Mononuclear cell (primary cell): ENCODE results near the gene SLC1A4. TPM values are rescaled to one million over a fixed set of nuclear protein-coding genes. Genes with fewer than 3 reads are reported as not detected.
A peak's percentile ranks its signal among the peaks of the same experiment; 100 is the strongest.

Source experiments
- H3K27me3 ChIP-seq: 2 replicates; pipeline ENCODE4 v1.6.0; 2011; ENCODE audit warnings: low read length, control low read depth; ENCODE audit not compliant: insufficient read depth
- H3K4me1 ChIP-seq: 2 replicates; pipeline ENCODE4 v1.5.1; 2011; ENCODE audit warnings: mild to moderate bottlenecking, low read length, control low read depth; ENCODE audit not compliant: insufficient read depth
- H3K4me3 ChIP-seq: 2 replicates; pipeline ENCODE4 v1.5.1; 2011; ENCODE audit warnings: mild to moderate bottlenecking, low read length, moderate library complexity
- H3K9me3 ChIP-seq: 2 replicates; pipeline ENCODE4 v1.5.1; 2011; ENCODE audit warnings: low read depth, mild to moderate bottlenecking, control low read depth, low read length
- total RNA-seq: library from RNA; depleted of rRNA; stranded (reverse); fragments of >200 nt; gene quantifications from one replicate; pipeline ENCODE4 v1.2.3, GENCODE V29; 2012

SLC1A4 gene
- total RNA-seq, 1 donor, result 3.6 TPM

GRCh38 chr2:64978514-64979268 lies 10.5 kb upstream of the SLC1A4 start:
- peaks cover 3% of the 10 kb centered on the region for H3K4me1 ChIP-seq
- no peaks in the 10 kb centered on the region for H3K27me3 ChIP-seq
- no peaks in the 10 kb centered on the region for H3K9me3 ChIP-seq
- no peak overlapping the region for H3K4me3 ChIP-seq

DNA sequence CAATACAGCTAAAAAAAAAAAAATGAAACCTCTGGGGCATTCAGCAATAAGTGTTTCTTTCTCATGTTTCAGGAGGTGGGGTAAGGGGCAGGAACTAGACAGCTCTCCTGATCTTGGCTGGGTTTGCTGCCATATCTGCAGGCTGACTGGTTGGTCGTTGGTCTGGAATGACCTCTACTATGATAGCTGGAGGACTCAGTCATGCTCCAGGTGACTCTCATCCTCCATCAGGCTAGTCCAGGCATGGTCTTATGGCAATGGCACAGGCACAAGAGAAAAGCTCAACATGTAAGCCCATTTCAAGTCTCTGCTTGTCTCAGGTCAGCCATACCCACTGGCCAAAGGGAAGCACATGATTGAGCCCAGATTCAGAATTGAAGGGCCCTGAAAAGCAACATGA lies 9.5 kb upstream of the SLC1A4 start:
- no peaks in the 10 kb centered on the region for H3K9me3 ChIP-seq
- H3K27me3 ChIP-seq, result no peaks in the 10 kb centered on the region
- H3K4me3 ChIP-seq, result no peak overlapping the region
- peaks cover 3% of the 10 kb centered on the region for H3K4me1 ChIP-seq

DNA sequence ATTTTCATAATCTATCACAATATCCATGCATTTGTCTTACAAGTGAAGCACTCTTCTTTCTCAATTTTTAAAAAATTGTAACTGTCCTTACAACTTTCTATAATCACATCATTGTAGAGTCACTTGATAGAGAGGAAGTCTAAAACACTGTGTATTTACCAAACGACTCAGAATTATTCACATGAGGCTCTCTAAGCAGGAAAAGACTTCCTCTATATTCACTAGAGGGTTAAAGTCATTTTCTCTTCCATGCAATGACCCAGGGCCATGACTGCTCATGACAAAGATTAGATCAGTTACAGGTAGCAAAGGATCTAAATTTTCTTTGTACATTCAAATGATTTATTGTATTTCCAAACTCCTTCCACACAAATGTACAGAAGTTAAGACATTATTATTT lies 9.0 kb upstream of the SLC1A4 start:
- Histone ChIP-seq H3K9me3 (no peaks in the 10 kb centered on the region), H3K4me3 (no peak overlapping the region), H3K4me1 (peaks cover 3% of the 10 kb centered on the region), H3K27me3 (no peaks in the 10 kb centered on the region)

DNA sequence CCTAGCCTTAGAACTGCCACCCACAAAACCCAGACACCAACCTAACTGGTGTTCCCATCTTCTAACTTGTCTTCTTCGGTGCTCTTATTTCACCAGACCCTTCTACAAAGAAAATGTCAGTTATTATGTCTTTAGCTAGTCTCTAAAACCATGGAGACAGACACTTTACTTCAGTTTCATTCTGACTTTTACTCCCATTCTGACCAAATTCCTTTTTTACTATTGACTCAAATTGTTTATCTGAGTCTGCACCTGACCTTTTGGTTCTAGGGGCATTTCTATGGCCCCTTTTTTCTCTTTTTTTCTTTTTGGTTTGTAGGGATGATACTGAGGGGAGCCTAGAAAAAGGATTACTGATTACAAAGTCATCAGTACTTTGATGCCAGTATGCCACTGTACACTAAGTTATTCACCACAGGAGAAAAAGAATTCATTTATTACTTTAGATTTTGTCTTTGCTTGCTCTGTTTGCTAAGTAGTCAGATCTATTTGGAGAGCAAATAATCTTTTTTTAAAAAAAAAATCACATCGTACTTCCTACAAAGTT lies 6.8 kb upstream of the SLC1A4 start:
- H3K4me3 ChIP-seq, result no peak overlapping the region
- no peaks in the 10 kb centered on the region for H3K27me3 ChIP-seq
- H3K9me3 ChIP-seq, result no peaks in the 10 kb centered on the region
- H3K4me1 ChIP-seq, result peaks cover 7% of the 10 kb centered on the region

GRCh38 chr2:64982932-64983331 lies 6.3 kb upstream of the SLC1A4 start:
- peaks cover 11% of the 10 kb centered on the region for H3K4me1 ChIP-seq

GRCh38 chr2:64985447-64985846 lies 3.8 kb upstream of the SLC1A4 start:
- Histone ChIP-seq H3K4me3 (no peak overlapping the region), H3K9me3 (no peaks in the 10 kb centered on the region), H3K27me3 (no peaks in the 10 kb centered on the region), H3K4me1 (peaks cover 16% of the 10 kb centered on the region)

More at GRCh38 chr2:64982932-64983331, 6.3 kb upstream of the SLC1A4 start:
- Histone ChIP-seq H3K4me3 (no peak overlapping the region), H3K9me3 (no peaks in the 10 kb centered on the region), H3K27me3 (no peaks in the 10 kb centered on the region)

DNA sequence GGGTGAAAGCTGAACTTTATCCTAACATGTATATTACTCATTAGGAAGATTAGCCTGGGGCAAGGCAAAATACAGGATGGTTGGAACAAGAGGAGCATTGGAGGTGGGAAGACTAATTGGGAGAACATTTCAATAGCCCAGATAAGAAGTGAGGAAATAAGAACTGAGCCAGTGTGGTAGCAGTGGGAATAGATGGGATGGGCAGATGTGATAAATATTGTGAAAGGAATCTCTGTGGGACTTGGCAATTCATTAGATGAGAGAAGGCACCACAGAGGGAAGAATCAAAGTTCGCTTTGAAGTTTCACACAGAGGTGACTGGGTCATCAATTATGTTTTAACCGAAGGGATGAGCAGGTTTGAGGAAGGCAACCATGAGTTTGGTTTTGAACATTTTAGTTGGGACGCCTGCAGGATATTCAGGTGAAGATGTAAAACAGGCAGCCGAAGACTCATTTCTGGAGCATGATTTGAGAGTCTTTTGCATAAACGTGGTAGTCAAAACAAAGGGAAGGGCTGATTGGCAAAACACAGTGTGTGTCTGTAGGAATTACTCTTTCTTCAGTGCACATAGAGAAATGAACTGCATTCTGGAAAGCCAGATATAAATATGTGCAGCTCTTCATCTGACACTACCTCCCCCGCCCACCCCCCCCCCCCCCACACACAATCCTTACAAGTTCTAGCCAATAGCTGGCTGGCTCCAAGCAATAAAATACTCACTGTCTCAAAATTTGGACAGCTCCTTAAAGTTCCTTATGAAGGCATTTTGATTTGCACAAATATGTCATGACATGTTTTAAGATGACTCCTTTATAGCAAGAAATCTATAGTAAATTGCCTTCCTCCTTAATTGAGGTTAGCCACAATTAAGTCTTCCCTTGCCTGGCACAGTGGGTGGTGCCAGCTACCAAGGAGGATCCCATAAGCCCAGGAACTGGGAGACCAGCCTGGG lies 1.9 kb upstream of the SLC1A4 start:
- H3K9me3 ChIP-seq, result no peaks in the 10 kb centered on the region
- no peak overlapping the region for H3K4me3 ChIP-seq
- H3K4me1 ChIP-seq, result peaks cover 31% of the 10 kb centered on the region
- H3K27me3 ChIP-seq, result no peaks in the 10 kb centered on the region

DNA sequence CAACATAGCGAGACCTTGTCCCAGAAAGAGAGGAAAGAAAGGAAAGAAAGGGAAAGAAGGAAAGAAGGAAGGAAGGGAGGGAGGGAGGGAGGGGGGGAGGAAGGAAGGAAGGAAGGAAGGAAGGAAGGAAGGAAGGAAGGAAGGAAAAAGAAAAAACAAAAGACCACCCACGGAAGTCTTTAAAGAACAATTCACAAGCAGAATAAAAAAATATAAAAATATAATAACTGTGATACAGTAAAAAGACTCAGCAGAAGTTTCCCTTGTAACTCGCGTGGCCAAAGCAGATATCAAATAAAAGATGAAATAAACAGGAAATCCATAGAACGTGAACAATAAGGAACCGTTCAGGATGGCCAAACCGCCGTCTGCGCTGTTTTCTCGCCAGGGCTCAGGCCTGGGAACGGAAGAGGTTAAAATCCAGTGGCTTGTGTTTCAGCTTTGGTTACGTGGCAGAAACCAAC lies 1.2 kb upstream of the SLC1A4 start:
- no peaks in the 10 kb centered on the region for H3K9me3 ChIP-seq
- H3K4me3 ChIP-seq, result peak overlapping the region; percentile 74
- no peaks in the 10 kb centered on the region for H3K27me3 ChIP-seq
- H3K4me1 ChIP-seq, result peaks cover 38% of the 10 kb centered on the region

DNA sequence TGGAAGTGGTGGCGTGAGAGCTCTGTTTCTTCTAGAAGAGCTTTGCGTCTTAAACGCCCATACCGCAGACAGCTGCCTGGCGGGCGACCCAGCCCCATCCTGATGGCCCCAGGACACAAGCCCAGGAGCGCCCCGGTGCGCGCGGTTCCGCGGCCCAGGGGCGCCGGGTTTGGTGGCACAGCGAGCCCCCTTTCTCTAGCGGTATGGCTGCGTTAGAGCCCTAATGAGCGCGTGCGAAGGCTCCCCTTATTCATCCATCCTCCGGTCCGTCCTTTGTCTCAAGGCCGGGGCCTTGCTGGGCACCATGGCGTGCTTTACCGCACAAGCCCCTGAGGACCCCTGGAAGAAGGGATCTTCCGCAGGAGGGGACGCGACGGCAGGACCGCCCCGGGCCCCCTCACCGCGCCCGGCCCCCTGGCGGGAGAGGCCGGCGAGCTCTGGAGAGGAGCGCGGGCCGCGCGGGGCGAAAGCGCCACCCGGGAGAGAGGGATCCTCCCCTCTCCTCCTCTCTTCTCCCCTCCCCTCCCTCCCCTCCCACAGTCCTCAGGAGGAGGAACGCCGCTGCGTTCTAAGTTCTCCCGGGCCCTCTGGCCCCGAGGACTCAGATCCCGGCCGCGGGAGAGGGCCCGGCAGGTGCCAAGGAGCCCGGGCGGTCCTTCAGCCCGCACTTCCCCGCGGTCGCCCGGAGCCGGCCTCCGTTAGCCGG lies 626 bp upstream of the SLC1A4 start:
- Histone ChIP-seq H3K9me3 (no peaks in the 10 kb centered on the region), H3K27me3 (no peaks in the 10 kb centered on the region), H3K4me1 (peaks cover 40% of the 10 kb centered on the region), H3K4me3 (peak overlapping the region; percentile 74)

- Histone ChIP-seq H3K9me3 (no peaks in the 10 kb centered on the region), H3K27me3 (no peaks in the 10 kb centered on the region), H3K4me3 (peak overlapping the region; percentile 74), H3K4me1 (peaks cover 40% of the 10 kb centered on the region)
These were observed 899 bp downstream of the SLC1A4 start for GRCh38 chr2:64989982-64990614.

DNA sequence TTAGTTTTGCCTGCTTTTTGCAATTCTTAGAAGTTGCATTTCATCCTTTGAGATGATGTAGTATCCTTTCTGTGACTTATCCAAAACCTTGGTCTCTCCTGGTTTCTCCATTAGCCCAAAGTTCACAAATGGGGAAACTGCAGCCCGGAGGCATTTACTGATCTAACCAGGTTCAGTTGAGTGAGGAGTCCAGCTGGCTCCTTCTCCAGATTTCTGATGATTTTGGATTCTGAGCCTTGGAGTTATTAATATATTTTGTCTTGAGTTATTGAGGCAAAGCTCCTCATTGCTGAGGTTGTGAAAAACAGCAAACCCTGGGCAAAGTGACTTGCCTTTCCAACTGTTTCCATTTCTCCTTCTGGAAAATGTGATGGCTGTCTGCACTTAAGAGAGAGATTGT lies 1.7 kb downstream of the SLC1A4 start:
- H3K4me3 ChIP-seq, result peak overlapping the region; percentile 4
- H3K27me3 ChIP-seq, result no peaks in the 10 kb centered on the region
- no peaks in the 10 kb centered on the region for H3K9me3 ChIP-seq
- H3K4me1 ChIP-seq, result peaks cover 40% of the 10 kb centered on the region

DNA sequence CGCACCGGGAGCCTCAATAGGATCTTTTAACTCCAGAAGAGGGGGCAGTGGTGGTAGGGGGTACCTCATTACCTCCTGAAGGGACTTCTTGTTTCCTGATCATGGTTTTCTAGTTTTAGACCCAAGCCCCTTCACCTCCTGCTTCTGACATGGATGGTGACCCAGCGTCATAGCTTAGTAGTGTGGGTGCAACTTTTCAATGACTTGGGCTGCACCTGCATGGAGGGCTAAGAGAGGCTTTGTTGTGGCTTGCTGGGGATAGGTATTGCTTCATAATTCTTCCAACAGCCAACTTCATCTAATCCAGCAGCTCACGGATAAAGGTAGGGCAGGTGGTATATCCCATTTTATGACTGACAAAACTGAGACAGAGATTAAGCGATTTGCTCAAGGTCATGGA lies 3.0 kb downstream of the SLC1A4 start:
- peaks cover 37% of the 10 kb centered on the region for H3K4me1 ChIP-seq
- no peaks in the 10 kb centered on the region for H3K27me3 ChIP-seq
- no peaks in the 10 kb centered on the region for H3K9me3 ChIP-seq
- H3K4me3 ChIP-seq, result no peak overlapping the region

DNA sequence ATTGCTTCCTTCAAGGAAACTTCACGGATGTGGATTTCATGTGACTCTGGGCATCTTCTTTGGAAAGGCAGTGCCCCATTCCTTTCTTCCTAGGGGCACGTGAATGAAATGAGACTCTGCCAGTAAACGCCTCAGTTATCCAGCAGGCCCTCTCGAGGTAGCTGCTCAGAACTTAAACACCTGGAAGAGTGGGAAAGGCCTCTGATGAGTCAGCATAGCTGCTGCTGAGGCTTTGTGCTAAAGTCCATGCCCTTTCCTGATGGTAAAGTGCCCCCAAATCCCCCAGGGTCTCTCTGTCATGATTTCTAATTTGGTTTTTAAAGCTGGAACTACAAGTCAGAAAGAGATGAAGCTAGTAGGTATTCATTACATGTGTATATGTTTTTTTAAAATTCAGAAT lies 3.8 kb downstream of the SLC1A4 start:
- Histone ChIP-seq H3K9me3 (no peaks in the 10 kb centered on the region), H3K27me3 (no peaks in the 10 kb centered on the region), H3K4me1 (peaks cover 32% of the 10 kb centered on the region), H3K4me3 (no peak overlapping the region)

- Histone ChIP-seq H3K9me3 (no peaks in the 10 kb centered on the region), H3K27me3 (no peaks in the 10 kb centered on the region), H3K4me1 (peaks cover 28% of the 10 kb centered on the region), H3K4me3 (no peak overlapping the region)
These were observed 5.8 kb downstream of the SLC1A4 start for GRCh38 chr2:64995041-64995440.
